ENCODE measurements around the gene PHOX2A.

The PHOX2A gene

DNA sequence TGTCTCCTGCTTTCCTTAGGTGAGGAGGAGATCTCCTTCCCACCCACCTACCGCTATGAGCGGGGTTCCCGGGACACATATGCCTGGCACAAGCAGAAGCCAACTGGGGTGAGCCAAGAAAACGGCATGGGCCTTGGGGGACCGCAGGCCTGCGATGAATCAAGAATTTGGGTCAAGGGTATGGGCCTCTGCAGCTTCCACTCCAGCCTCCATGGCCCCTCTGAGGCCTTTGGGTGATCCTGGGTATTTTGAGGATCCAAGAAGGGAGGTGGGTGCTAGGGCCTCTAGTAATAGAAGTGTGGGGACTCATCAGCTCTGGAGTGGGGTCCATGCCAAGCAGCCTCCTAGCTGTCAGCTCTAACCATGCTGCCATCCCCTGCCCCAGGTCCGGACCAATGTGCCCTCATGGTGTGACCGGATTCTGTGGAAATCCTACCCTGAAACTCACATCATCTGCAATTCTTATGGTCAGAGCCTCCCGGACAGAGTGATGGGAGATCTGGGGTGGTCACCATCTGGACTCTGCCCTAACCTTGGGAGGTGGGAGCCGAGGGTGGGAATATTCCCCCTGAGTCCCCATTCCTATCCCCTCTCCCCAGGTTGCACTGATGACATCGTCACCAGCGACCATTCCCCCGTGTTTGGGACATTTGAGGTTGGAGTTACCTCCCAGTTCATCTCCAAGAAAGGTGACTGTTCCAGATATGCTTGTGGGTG lies 10.8 kb downstream of the PHOX2A start:
- DNase-seq = no peak

DNA sequence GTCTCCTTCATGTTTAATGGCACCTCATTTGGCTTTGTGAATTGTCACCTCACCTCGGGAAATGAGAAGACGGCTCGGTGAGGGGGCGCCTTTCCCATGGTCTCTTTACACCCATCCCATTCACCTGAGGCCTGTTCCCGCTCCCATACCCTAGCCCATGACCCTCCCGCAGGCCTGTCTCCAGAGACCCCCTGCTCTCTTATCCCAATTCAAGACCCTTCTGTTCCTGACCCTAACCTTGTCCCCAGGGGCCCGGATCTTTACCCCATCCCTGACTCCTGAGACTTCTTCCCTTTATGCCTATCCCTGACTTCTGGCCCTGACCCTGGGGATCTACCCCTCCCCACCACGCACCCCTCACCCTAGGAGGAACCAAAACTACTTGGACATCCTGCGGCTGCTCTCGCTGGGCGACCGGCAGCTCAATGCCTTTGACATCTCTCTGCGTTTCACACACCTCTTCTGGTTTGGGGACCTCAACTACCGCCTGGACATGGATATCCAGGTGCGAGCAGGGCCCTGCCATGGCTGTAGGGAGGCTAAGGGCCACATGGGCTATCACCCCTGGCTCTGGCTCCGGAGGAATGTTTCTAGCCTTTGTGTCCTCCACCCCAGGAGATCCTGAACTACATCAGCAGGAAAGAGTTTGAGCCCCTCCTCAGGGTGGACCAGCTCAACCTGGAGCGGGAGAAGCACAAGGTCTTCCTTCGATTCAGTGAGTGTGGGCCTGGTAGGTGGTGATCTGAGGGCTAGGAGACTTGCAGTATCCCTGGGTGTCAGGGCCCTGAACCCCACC lies 11.5 kb downstream of the PHOX2A start:
- DNase-seq = no peak

DNA sequence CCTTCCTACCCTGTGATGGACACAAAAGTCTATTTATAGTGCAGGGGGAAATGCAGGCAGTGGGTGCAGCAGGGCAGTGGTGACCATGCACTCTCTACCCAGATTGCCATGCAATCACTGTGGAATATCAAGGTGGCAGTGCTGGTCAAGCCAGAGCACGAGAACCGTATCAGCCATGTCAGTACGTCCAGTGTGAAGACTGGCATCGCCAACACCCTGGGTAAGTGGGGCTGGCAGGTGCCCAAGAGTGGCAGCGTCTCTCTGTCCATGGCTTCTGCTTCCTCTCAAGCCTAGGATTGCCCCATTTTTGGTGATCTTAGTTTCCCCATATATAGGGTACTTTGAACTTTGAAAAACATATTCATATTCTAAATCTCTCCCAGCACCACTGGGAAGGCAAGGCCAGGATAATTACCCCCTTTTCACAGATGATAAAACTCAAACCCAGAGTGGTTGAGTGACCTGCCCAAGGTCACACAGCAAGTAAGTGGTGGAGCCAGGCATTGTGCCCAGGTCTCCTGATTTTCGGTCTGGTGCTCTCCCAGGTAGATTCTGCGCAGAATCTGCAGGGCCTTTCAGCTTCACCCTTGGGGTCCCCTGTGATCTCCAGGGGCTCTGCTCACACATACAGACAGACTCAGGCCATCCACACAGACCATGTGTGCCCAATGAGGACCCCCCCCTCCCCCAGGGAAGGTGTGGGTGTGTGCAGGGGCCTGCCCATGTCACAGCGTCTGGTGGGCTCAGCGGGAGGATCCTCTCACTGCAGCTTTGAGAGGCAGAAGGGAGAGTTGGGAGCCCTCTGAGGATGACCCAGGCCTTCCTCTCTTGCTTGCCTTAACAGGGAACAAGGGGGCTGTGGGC lies 12.3 kb downstream of the PHOX2A start:
- DNase-seq = no peak

DNA sequence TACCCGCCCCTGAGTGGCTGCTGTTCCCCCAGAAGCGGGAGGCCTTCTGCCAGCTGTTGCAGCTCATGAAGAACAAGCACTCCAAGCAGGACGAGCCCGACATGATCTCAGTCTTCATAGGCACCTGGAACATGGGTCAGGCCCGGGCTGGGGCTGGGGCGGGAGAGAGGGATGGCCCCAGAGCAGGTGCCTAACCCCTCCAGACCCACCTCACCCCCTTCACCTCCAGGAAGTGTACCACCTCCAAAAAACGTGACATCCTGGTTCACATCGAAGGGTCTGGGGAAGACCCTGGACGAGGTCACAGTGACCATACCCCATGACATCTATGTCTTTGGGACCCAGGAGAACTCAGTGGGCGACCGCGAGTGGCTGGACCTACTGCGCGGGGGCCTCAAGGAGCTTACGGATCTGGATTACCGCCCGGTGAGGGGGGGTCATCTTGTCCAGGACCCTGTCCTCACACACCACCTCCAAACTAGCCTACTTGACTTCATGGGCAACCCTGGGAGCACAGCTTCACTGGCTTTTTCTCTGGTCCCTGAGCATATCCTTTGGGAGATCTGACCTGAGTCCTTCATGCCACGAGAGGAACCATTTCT lies 13.1 kb downstream of the PHOX2A start:
- DNase-seq = no peak

DNA sequence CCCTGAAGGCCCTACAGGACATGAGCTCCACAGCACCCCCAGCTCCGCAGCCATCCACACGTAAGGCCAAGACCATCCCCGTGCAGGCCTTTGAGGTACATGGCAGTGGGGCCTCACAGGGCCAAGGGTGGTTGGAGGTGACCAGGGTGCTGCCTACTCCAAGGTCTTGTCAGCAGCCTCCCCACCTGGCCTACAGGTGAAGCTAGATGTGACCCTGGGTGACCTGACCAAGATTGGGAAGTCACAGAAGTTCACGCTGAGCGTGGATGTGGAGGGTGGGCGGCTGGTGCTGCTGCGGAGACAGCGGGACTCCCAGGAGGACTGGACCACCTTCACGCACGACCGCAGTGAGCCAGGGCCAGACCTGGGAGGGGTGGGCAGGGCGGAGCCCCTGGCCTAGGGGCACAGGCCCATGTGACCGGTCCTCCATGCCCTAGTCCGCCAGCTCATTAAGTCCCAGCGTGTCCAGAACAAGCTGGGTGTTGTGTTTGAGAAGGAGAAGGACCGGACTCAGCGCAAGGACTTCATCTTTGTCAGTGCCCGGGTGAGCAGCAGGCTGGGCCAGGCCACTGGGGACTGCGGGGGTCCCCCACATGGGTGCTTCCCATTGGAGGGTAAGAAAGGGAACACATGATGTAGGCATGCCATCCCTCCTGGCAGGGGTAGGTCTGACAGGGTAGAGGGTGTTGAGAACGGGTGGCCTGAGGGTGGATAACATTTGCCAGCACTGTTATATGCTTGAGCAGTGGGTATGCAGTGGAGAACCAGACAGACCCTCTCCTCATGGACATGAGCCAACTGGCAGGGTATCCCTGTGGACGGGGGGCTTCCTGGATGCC lies 13.8 kb downstream of the PHOX2A start:
- no peak for DNase-seq

DNA sequence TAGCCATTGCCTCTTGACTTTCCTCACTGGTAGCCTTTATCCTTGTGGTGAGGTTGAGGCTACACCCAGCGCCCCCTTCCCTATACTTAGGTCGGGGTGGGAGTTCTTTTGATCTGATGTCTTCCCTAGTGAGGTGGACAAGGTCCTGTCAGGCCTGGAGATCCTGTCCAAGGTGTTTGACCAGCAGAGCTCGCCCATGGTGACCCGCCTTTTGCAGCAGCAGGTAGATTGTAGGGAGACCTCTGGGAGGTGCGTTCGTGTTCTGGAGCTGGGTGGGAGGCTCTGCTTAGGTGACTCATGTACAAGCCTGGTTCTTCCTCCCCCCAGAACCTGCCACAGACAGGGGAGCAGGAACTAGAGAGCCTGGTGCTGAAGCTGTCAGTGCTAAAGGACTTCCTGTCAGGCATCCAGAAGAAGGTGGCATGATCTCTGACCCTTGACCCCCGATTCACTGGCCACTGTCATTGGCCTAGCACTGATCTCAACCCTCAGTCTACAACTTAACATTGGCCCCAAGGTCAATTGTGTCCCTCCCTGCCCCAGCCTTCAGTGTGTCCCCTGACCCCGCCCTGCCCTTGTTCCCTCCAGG lies 14.5 kb downstream of the PHOX2A start:
- DNase-seq = no peak

DNA sequence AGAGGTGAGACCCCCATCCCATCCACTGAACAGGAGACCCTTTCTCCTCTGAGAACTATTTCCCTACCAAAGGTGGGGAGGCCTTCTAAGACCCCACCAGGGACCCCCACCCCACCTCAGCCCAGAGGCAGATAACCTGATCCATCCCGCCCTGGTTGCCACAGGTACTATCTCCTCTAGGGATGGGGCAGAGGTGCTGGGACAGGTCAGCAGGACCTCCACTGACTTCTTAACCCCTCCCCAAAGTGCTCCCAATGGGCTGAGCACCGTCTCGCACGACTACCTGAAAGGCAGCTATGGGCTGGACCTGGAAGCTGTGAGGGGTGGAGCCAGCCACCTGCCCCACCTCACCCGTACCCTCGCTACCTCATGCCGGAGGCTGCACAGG lies 15.1 kb downstream of the PHOX2A start:
- no peak for DNase-seq

DNA sequence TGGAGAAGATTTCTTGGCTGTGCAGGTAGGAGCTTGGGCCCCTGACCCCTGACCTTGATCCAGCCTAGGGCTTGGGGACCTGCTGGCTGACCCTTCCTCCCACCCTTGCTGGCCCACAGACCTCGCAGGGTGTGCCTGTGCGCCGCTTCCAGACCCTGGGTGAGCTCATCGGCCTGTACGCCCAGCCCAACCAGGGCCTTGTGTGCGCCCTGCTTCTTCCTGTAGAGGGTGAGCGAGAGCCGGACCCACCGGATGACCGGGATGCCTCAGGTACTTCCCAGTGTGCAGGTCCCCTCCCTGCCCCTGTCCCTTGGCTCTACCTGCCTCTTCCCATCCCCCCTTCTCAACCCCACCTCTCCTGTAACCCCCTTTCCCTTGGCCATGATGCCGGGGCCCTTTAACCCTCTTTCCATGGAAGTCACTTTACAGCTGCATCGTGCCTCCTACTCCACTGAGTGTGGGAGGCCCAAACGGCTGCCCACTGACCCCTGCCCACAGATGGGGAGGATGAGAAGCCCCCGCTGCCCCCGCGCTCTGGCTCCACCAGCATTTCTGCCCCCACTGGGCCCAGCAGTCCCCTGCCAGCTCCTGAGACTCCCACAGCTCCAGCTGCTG lies 15.6 kb downstream of the PHOX2A start:
- DNase-seq = no peak

DNA sequence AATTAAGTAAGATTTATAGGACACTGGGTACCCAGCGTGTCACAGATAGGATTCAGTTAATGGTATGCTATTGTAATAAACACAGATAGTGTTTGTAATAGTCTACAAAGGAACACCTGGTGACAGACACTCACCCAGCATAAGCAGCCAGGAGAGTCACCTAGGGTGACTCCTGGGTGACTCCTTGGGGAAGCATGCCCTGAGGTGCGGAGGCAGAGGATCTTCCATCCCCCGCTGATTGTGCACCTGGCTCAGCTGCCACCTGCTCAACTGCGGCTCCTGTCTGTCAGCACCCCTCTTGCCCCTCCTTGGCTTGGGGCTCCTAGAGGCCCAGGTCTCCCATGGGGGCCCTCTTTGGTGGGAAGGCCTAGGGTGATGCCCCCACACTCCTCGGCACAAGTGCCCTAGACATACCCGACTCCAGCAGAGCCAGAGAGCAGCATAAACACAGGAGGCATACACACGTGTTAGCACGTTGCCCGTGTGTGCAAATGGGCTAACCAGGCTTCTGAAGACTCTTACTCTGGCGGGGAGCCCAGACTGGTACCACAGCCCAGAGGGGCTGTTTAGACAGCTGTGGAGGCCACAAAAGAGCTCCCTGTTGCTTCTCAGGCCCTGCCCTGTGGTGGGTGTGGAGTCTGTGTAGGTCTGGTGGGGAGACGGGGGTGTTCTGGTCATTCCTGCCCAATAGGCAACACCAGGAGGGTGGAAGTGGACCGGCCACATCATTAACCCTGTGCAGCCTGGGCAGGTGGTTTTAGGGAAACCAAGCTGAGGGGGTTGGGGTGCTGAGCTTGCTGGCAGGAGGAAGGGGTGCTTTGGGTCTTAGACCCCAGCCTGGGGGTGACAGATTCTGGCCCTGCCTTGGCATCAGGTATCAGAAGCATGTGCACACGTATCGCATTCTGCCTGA lies 16.4 kb downstream of the PHOX2A start:
- no peak for DNase-seq

DNA sequence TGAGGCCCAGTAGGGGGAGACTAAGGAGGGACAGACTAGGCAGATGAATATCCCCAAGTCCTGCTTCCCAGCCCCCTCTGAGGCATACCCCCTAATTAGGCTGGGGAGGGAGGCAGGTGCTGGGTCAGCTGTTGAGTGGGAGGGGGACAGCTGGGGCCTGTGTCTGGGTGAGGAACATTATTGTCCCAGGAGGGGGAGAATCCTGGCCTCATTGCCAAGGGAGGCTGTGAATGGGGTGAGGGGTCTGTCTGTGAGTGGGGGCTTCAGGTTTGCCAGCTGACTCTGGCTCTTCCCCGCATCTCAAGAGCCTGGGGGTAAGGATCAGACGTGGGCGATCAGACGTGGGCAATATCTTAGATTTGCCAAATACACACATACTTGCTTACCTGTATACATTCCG lies 17.3 kb downstream of the PHOX2A start:
- no peak for DNase-seq

DNA sequence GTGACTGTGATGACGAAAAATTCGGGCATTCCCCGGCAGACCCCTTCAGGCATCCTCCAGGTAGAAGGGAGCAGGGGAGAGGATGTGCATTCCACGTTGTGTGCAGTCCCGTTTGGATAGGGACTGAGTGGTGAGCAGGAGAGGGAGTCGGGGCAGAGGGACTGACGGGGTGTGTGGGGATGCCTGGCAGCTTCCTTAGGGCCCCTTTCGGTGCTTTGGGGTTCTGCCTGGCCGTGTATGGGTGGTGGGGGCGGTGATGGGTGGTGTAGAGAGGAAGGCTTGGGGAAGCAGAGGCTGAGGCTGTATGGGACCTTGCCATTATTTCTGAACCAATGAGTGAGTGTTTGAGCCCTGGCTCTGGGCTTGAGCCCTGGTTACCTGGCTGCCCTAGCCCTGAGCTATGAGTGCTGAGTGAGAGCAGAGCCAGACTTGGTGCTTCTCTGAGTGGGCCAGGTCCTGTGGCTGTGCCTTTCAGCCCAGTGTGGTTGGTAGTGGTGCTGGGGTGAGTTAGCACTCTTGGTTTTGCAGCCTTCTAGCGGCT lies 18.5 kb downstream of the PHOX2A start:
- DNase-seq = no peak

DNA sequence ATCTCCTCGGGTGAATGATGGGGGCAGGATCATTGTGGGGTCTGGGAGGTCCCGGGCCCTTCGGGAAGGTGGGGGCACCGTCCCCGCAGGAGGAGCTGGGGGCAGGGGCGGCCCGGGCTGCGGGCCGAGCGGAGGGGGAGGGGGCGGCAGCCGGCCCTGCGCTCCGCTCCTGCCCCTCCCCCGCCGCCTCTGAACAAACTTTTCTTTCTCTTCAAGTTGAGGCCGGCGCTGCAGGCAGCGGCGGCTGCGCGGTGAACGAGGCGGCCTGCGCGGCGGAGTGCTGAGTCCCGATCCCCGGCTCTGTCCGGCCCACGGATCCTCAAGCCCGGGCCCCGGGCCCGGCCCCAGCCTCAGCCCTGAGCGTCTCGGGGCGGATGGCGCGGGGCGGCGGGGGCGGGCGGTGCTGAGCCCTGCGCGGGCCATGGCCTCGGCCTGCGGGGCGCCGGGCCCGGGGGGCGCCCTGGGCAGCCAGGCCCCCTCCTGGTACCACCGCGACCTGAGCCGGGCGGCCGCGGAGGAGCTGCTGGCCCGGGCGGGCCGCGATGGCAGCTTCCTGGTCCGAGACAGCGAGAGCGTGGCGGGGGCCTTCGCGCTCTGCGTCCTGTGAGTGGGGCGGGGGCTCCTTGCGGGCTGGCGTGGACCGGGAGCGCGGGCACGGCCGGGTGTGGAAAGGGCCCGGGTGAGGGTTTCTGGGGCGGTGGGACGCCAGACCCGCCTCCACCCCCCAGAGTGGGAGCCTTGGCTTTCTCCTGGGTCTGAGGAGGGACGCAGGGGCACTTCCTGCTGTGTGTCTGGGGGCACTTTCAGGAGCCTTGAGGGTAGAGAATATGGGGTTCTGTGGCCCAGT lies 19.2 kb downstream of the PHOX2A start, which contains the start of gene INPPL1:
Gene INPPL1 (plus strand): TSS at position 204 of the 847 bp plus-strand sequence. CDS start 218 bp downstream, at position 422.
- peak; percentile 32 for DNase-seq

DNA sequence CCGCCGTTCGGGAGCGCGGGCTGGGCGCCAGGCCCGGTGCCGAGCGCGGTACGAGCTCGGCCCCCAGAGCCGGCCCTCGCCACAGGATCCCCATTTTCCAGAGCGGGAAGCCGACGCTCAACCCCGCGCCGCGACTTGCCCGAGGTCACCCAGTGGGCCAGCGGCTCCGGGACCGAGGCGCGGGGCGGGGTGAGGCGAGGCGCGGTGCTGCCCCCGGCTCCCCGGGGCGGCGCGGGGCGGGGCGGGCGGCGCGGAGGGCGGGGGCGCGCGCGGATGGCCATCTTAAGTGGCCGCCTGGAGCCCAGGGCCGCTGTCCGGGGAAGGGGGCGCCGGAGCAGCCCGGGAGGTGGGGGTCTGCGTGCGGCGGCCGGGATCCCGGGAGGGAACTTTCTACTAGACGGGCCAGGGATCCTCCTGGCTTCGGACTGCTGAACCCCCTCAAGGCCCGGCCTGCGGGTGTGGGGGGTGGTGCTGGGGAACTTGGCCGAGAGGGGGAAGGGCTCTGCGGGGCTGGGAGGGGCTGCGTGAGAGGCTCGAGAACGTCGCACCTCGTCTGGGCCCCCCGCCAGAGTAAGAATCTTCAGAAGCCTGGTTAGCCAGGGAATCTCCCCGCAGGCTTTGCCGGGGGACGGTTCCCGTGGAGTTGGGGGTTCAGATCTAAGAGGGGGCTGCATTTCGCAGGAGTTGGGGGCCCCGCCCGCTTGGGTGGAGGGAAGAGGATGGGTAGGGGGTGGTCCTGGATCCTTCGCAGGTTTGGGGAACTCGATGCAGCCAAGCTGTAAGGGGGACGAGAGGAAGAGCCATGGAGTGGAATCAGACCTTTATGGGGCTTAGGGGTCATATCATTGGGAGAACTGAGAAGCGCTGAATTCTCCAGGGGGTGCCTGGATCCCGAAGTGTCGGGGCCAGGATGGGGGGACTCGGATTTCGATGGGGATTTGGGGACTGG lies 20.1 kb downstream of the PHOX2A start:
- peak; percentile 63 for DNase-seq

DNA sequence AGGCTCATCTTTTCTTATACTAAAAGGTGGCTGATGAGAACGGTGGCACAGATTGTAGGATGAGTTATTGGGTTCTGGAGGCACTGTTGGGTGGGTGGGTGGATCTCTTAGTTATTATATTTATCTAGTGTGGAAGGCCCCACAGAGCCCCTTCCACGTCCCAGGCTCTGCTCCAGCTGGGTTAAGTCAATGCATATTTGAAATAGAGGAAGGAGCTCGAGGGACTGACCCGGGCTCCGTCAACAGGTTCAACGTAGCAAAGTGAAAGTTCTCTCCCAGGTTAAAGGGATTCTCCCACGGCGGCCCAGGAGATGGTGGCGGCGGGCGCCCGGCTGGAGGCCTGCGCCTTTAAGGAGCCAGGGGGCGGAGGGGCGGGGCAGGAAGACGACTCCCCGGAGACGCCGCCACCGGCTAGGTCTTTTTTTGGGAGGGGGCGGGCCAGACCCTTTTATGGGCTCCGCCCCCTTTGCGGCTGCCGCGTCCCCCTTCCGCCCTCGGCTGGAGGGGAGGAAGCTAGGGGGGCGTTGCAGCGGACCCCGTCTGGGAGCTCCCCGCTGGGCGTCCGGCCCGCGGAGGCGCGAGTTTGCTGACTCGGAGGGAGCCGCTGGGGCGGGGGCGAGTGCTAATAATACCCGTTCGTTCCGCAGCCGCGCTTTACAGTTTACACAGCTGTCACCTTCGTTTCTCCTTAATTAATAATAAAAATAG lies 20.9 kb downstream of the PHOX2A start:
- DNase-seq = peak; percentile 88

DNA sequence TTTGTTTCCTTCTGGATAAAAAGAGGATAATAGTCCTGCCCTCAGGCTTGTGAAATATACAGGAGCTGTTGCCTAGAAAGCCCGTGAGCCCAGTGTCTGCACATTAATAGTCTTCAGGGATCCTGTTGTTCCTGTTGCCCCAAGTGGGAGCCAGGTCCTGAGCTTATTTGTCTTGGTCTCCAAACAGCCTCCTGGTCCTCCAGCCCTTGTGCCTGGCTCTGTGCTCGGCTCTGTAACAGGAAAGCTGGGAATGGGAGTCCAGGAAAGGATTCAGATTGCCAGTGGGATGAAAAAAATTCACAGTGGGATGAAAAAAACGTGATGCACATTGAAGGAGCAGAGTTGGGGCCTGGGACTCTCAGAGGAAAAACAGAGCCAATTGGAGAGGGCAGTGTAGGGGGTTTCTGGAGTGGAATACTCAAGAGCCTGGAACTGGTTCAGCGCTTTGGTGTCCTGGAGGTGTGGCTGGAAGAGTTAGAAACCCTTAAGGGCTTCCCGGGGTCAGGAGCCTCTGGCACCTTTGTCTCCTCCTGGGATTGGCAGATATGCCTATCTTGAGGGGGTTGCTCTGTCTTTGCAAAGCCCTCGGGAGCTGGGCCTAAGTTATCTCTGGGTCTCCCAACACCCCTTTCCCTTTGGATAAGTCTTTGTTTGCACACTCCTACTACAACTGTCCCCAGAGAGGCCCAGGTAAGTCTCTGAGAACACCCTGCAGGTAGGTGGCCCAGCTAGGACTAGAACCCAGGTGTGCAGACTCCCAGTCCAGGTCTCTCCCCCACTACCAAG lies 21.7 kb downstream of the PHOX2A start:
- DNase-seq = no peak

Measured in HCEC 1CT (cell line).